HG03558 (cell line): ENCODE data around the gene ADAD2.

ENCODE experiments used
- ATAC-seq: cut with Tn5 transposase; IDR thresholded peaks from one replicate; pipeline ENCODE4 v1.9.1; 2021; ENCODE audit warnings: moderate number of reproducible peaks; ENCODE audit not compliant: unreplicated experiment; ENCODE audit errors: extremely low read depth

The ADAD2 gene

GRCh38 chr16:84243732-84244131 lies 52.8 kb downstream of the ADAD2 start:
- no peak for ATAC-seq

- no peak for ATAC-seq
Observed at GRCh38 chr16:84244728-84245127, 53.8 kb downstream of the ADAD2 start.

GRCh38 chr16:84245956-84246678 lies 55.2 kb downstream of the ADAD2 start:
- no peak for ATAC-seq

- ATAC-seq: no peak
Observed at GRCh38 chr16:84246679-84247077, 55.7 kb downstream of the ADAD2 start.
